Hematopoietic multipotent progenitor cell treated with erythropoietin and hydrocortisone succinate and interleukin-3 and kit ligand, for 17 days (in vitro differentiated cells): Measurements from ENCODE around the gene PLXNB1.

Experiments used
- DNase-seq: peaks from one replicate; pipeline ENCODE4 v3.0.0-alpha.2; 2015; ENCODE audit warnings: low spot score

PLXNB1 gene

DNA sequence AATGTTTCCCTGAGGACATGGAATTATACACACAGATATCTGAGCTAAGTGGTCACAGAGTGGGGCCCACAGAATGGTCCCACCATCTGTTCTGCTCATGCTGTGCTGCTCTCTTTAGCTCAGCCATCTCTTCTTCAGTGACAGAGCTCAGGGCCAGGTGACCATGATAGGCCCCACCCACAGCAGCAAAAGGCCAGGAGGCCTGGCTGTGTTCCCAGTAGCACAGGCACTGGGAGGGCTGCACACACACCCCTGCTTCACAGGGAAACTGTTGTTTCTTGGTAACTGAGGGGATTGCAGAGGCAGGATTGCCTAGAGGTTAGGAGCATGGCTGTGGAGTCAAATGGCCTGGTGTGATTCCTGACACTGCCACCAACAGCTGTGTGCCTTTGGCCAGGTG, 62.7 kb downstream of the PLXNB1 start:
- no peak for DNase-seq

DNA sequence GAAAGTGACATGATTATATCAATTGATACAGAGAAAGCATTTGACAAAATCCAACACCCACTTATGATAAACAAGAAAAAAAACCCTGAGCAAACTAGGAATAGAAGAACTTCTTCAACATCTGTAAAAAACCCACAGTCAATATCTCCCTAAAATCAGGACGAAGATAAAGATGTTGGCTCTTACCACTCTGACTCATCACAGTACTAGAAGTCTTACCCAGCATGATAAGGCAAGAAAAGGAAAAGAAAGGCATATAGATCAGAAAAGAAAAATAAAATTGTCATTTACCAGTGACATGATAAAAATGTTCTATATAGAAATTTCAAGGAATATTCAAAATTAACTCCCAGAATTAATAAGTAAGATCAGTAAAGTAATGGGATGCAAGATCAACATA, 65.0 kb downstream of the PLXNB1 start:
- DNase-seq: no peak

DNA sequence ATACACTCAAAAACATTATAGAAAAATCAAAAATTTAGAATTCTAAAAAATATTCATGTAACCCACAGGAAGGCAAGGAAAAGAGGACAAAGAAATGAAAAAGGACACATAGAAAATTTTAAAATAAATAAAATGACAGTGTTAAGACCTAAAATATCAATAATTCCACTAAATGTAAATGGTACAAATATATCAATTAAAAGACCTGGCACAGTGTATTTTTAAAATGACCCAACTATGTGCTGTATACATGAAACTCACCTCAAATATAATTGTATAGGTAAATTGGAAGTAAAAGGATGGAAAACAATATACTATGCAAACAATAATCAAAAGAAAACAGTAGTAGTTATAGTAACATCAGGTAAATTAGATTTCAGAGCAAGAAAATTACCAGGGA, 68.0 kb downstream of the PLXNB1 start:
- no peak for DNase-seq

DNA sequence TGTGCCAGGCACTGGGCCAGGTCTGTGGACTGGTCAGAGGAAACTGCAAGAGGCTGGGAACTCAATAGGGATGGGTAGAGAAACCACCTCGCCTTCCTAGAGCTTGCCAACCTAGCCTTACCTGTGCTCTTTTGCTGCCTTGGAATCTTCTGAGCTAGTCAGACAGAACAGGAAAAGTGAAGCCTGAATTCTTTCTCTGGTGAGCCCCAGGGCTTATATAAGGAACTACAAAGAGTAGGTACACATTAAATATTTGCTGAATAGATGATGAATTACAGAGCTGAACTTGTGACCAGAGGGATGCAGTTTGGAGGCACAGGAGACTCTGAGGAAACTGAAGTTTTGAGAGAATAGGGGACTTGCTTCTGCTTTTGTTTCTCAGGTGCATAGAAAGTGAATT, 73.5 kb downstream of the PLXNB1 start:
- no peak for DNase-seq

DNA sequence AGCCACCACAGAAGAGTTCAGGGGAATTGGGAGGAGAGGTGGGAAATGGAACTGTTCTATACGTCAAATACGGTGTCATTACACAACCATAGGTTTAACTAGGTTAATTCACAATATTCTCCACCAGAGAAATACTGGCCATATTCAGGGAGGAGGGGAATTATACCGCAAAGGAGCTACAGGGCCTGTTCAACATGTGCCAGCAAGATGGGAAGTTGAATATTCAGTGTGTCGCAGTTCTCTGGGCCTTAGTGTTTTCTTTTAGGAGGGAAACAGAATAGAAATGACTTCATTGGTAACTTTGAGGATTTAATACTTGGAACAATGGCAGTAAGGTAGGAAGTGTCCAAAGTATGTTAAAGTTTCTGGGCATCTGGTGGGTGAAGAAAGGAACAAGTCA, 75.9 kb downstream of the PLXNB1 start:
- DNase-seq: no peak
